K562 (cell line): ENCODE results near the gene UHMK1. TPM values are rescaled to one million over a fixed set of nuclear protein-coding genes. Genes with fewer than 3 reads are reported as not detected.

Experiments used
- CBX3 ChIP-seq, 2 experiments: IDR thresholded peaks; 1 replicate in 1 of 2; 2 replicates in 1 of 2; pipeline ENCODE4 v1.6.1; 2012; ENCODE audit warnings: inconsistent platforms in 2 of 2, low read length in 2 of 2, borderline replicate concordance in 1 of 2, control low read depth in 1 of 2
- CCAR2 ChIP-seq: fragments of 200-400 bp; formaldehyde crosslinking; IDR thresholded peaks from 2 replicates; pipeline ENCODE4 v1.6.1; 2017; ENCODE audit warnings: mild to moderate bottlenecking, low read depth, low read length
- DPF2 ChIP-seq: fragments of 450-650 bp; IDR thresholded peaks from 2 replicates; pipeline ENCODE4 v1.6.1; 2016
- EP300 ChIP-seq: IDR thresholded peaks from 2 replicates; pipeline ENCODE4 v1.6.1; 2012; ENCODE audit warnings: low read length, improper control_type of control experiment
- FOXJ3 ChIP-seq: sonication (generic); formaldehyde crosslinking; IDR thresholded peaks from 2 replicates; pipeline ENCODE4 v1.4.0; 2020; ENCODE audit warnings: mild to moderate bottlenecking, missing genetic modification reagents
- FOXK1 ChIP-seq: sonication (generic); formaldehyde crosslinking; IDR thresholded peaks from 2 replicates; pipeline ENCODE4 v1.8.0; 2022; ENCODE audit warnings: missing genetic modification reagents, mild to moderate bottlenecking, borderline replicate concordance
- GATAD2B ChIP-seq: fragments of 450-650 bp; IDR thresholded peaks from 2 replicates; pipeline ENCODE4 v1.6.1; 2017; ENCODE audit warnings: mild to moderate bottlenecking, borderline replicate concordance
- JUNB ChIP-seq: fragments of 450-650 bp; formaldehyde crosslinking; conservative IDR thresholded peaks from 2 replicates; pipeline ENCODE4 v1.4.0; 2020; ENCODE audit warnings: mild to moderate bottlenecking
- MAFG ChIP-seq: fragments of 450-650 bp; conservative IDR thresholded peaks from 2 replicates; pipeline ENCODE4 v1.6.1; 2016; ENCODE audit warnings: missing genetic modification characterization, missing compliant biosample characterization
- MXI1 ChIP-seq: IDR thresholded peaks from 2 replicates; pipeline ENCODE4 v1.6.1; 2011; ENCODE audit warnings: low read depth, mild to moderate bottlenecking, improper control_type of control experiment, low read length
- NFATC3 ChIP-seq: fragments of 450-650 bp; IDR thresholded peaks from 2 replicates; pipeline ENCODE4 v1.6.1; 2017; ENCODE audit warnings: mild to moderate bottlenecking
- NFIC ChIP-seq: fragments of 450-650 bp; IDR thresholded peaks from 2 replicates; pipeline ENCODE4 v1.6.1; 2017; ENCODE audit warnings: mild to moderate bottlenecking, inconsistent platforms
- NR2C1 ChIP-seq, 2 experiments: fragments of 450-650 bp; IDR thresholded peaks; 2 replicates each; pipeline ENCODE4 v1.6.1; 2017; ENCODE audit warnings: mild to moderate bottlenecking in 2 of 2, antibody characterized with exemption in 1 of 2, inconsistent platforms in 1 of 2, missing compliant biosample characterization in 1 of 2, missing genetic modification characterization in 1 of 2
- POLR2A ChIP-seq: fragments of 450-650 bp; conservative IDR thresholded peaks from 2 replicates; pipeline ENCODE4 v1.6.1; 2016
- SMAD4 ChIP-seq: fragments of 250-450 bp; sonication (Bioruptor Pico); conservative IDR thresholded peaks from 2 replicates; pipeline ENCODE4 v1.8.0; 2021; ENCODE audit warnings: inconsistent platforms, mild to moderate bottlenecking, moderate library complexity
- SMARCA4 ChIP-seq: fragments of 450-650 bp; IDR thresholded peaks from 2 replicates; pipeline ENCODE4 v1.6.1; 2016
- TAF9B ChIP-seq: fragments of 450-650 bp; IDR thresholded peaks from 2 replicates; pipeline ENCODE4 v1.6.1; 2018; ENCODE audit warnings: mild to moderate bottlenecking; ENCODE audit not compliant: partially characterized antibody
- TARDBP ChIP-seq: fragments of 450-650 bp; IDR thresholded peaks from 2 replicates; pipeline ENCODE4 v1.6.1; 2016
- TRIM28 ChIP-seq: fragments of 450-650 bp; IDR thresholded peaks from 2 replicates; pipeline ENCODE4 v1.6.1; 2017
- ZFP30 ChIP-seq: fragments of 250-450 bp; sonication (Bioruptor Pico); IDR thresholded peaks from 2 replicates; pipeline ENCODE4 v1.8.0; 2022; ENCODE audit warnings: moderate library complexity, mild to moderate bottlenecking, inconsistent platforms, borderline replicate concordance
- ZHX1 ChIP-seq: fragments of 150-350 bp; conservative IDR thresholded peaks from 2 replicates; pipeline ENCODE4 v1.6.1; 2014; ENCODE audit warnings: low read length
- ZNF583 ChIP-seq: fragments of 250-450 bp; sonication (Bioruptor Pico); IDR thresholded peaks from 2 replicates; pipeline ENCODE4 v1.4.0; 2020
- polyA plus RNA-seq, 8 experiments: library from polyadenylated mRNA; depleted of rRNA in 4 of 8; stranded (reverse) in 5 of 8; unstranded in 3 of 8; fragments of >200 nt; fragmentation: Nextera tagmentation in 2 of 8; fragmentation: Illumina TruSeq in 1 of 8; extraction: Ambion mirVana in 2 of 8; extraction: Trizol in 1 of 8; gene quantifications; 2 replicates each; pipeline versions ENCODE4 v1.2.1 to v1.2.3, GENCODE V29; 2011 to 2014; ENCODE audit warnings: inconsistent platforms in 1 of 8, missing spikeins in 1 of 8
- total RNA-seq, 7 experiments: library from RNA; depleted of rRNA in 6 of 7; stranded (reverse); fragments of >200 nt in 6 of 7; fragmentation: Illumina TruSeq in 2 of 7; extraction: Trizol in 2 of 7; gene quantifications; 2 replicates each; pipeline versions ENCODE4 v1.2.1 to v1.2.3, GENCODE V29; 2011 to 2021; ENCODE audit warnings: low replicate concordance in 1 of 7
- TF ChIP-seq, protein P1 (sequence below): fragments of 450-650 bp; IDR thresholded peaks from 2 replicates; pipeline ENCODE4 v1.6.1; 2017; ENCODE audit warnings: antibody characterized with exemption, mild to moderate bottlenecking

UHMK1 gene
- total and polyA plus RNA-seq, 9 of the 15 experiments (the other 6 are each of a cell fraction or from before 2014, with no cell fraction given) = 13.1 to 72.4 (median 38.3) TPM

DNA sequence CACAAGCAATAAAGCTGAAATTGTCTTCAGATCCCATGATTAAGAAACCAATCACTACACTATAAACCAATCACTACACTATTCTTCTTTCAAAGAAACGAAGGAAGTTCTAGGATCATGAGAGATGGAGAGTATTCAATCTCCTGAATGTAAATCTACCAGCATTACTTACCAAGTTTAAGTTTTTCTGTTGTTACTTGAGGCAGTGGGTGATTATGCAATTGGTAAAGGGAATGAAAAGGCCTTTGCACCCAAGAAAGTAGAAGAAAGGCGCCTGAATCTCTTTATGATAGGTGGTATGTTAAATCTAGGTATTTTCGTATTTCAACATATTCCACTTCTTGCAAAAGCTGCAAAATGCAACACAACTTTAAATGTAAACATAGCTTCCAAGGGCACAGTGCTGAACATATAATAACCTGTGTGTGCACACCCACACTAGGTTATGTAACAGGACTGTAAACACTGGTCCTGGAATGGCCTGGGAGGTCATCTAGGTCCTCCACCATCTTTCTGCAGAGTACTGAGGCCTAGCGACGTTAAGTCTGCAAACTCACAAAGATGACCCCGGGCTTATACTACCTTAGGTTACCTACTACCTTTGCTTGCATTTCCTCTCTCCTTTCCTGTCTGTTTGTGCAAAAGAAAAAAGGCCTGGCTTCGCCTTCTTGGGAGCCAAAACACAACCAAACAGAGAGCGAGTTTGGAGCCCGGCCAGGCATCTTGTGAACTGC is 62.9 kb downstream of the UHMK1 start (continued):
- TF ChIP-seq, protein P1, sequence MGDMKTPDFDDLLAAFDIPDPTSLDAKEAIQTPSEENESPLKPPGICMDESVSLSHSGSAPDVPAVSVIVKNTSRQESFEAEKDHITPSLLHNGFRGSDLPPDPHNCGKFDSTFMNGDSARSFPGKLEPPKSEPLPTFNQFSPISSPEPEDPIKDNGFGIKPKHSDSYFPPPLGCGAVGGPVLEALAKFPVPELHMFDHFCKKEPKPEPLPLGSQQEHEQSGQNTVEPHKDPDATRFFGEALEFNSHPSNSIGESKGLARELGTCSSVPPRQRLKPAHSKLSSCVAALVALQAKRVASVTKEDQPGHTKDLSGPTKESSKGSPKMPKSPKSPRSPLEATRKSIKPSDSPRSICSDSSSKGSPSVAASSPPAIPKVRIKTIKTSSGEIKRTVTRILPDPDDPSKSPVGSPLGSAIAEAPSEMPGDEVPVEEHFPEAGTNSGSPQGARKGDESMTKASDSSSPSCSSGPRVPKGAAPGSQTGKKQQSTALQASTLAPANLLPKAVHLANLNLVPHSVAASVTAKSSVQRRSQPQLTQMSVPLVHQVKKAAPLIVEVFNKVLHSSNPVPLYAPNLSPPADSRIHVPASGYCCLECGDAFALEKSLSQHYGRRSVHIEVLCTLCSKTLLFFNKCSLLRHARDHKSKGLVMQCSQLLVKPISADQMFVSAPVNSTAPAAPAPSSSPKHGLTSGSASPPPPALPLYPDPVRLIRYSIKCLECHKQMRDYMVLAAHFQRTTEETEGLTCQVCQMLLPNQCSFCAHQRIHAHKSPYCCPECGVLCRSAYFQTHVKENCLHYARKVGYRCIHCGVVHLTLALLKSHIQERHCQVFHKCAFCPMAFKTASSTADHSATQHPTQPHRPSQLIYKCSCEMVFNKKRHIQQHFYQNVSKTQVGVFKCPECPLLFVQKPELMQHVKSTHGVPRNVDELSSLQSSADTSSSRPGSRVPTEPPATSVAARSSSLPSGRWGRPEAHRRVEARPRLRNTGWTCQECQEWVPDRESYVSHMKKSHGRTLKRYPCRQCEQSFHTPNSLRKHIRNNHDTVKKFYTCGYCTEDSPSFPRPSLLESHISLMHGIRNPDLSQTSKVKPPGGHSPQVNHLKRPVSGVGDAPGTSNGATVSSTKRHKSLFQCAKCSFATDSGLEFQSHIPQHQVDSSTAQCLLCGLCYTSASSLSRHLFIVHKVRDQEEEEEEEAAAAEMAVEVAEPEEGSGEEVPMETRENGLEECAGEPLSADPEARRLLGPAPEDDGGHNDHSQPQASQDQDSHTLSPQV = peak; percentile 55; the same call in 1 of the 2 replicates
- no peak for TF ChIP-seq MXI1
- no peak for TF ChIP-seq CCAR2
- 0 out of 2 replicates have a peak, but pooled peaks have one; percentile 7 for TF ChIP-seq DPF2
- TF ChIP-seq TRIM28 = no peak
- no peak for TF ChIP-seq ZNF583 (CRISPR knock-in tag)
- TF ChIP-seq SMAD4 (CRISPR knock-in tag) = no peak
- TF ChIP-seq GATAD2B = no peak
- TF ChIP-seq MAFG (tag) = no peak
- TF ChIP-seq ZFP30 (CRISPR knock-in tag) = no peak
- TF ChIP-seq NFIC = peak; percentile 77
- TF ChIP-seq SMARCA4 = no peak
- TF ChIP-seq NFATC3 = no peak
- TF ChIP-seq EP300 = peak; percentile 12; the same call in 1 of the 2 replicates
- TF ChIP-seq ZHX1 = no peak
- no peak for TF ChIP-seq POLR2A
- no peak for TF ChIP-seq TAF9B
- TF ChIP-seq CBX3 (IDR thresholded peaks at IDR 0.05; ENCODE audit: borderline replicate concordance in 1 of 2, low read length in 2 of 2) = no peak
- no peak for TF ChIP-seq FOXJ3 (CRISPR knock-in tag)
- TF ChIP-seq NR2C1 (IDR thresholded peaks at IDR 0.05) = peak; percentile 16; the same call in 1 of the 2 replicates
- no peak for TF ChIP-seq NR2C1 (tag; IDR thresholded peaks at IDR 0.05)
- TF ChIP-seq FOXK1 (CRISPR knock-in tag) = no peak
- TF ChIP-seq JUNB (CRISPR knock-in tag) = no peak
- TF ChIP-seq TARDBP = no peak
